22Rv1 (cell line): ENCODE results near the gene POU3F1.
"Not testable (repeated sequence)": the region's sequence is repeated elsewhere in the genome, so short reads cannot be mapped to it uniquely, and the experiment has no call there.

ENCODE experiments used
- H3K27ac ChIP-seq: fragments of 450-650 bp; 2 replicates; pipeline ENCODE4 v1.5.1; 2017
- CTCF ChIP-seq: fragments of 450-650 bp; IDR thresholded peaks from 2 replicates; pipeline ENCODE4 v1.5.1; 2017; ENCODE audit warnings: mild to moderate bottlenecking
- ZFX ChIP-seq: fragments of 450-650 bp; IDR thresholded peaks from 2 replicates; pipeline ENCODE4 v1.6.1; 2017; ENCODE audit warnings: antibody characterized with exemption, borderline replicate concordance

POU3F1 gene

GRCh38 chr1:38041936-38042834 lies 4.4 kb downstream of the POU3F1 start:
- TF ChIP-seq ZFX: no peak
- TF ChIP-seq CTCF: no peak
- H3K27ac ChIP-seq: no peak overlapping the region

GRCh38 chr1:38039331-38040088 lies 7.1 kb downstream of the POU3F1 start:
- no peak overlapping the region for H3K27ac ChIP-seq
- TF ChIP-seq CTCF (no peak), ZFX (no peak)

DNA sequence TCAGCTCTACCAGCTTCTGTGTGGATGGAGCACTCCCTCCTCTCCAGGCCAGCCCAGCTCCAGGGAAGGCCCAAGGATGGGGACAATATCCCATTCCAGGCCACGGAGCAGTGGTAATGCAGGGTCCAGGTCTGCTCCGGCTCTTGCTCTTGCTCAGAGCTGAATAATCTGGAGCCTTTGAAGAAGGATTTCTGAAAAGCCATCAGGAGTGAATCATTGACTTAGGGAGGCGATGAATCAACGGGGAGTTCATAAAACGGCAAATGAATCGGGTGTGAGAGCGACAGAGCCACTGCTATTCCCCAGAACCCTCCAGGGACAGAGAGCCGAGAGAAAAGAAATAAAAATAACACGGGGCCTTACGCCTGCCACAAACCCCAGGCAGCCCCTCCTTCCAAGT lies 7.7 kb downstream of the POU3F1 start:
- no peak overlapping the region for H3K27ac ChIP-seq
- TF ChIP-seq ZFX: no peak

GRCh38 chr1:38037221-38037939 lies 9.2 kb downstream of the POU3F1 start:
- no peak overlapping the region for H3K27ac ChIP-seq
- no peak for TF ChIP-seq ZFX
- peak; percentile 30 for TF ChIP-seq CTCF

GRCh38 chr1:38034871-38035270 lies 11.7 kb downstream of the POU3F1 start:
- no peak overlapping the region for H3K27ac ChIP-seq
- TF ChIP-seq CTCF (no peak), ZFX (no peak)

GRCh38 chr1:38032992-38033391 lies 13.6 kb downstream of the POU3F1 start:
- not testable (repeated sequence) for H3K27ac ChIP-seq

- no peak overlapping the region for H3K27ac ChIP-seq
- TF ChIP-seq ZFX: no peak
- no peak for TF ChIP-seq CTCF
These were observed 15.1 kb downstream of the POU3F1 start for GRCh38 chr1:38031513-38031866.
